ENCODE measurements around the gene GMPPB.

Gene GMPPB

GRCh38 chr3:49727924-49728361, 4.2 kb upstream of the GMPPB start:
- no peak for DNase-seq

DNA sequence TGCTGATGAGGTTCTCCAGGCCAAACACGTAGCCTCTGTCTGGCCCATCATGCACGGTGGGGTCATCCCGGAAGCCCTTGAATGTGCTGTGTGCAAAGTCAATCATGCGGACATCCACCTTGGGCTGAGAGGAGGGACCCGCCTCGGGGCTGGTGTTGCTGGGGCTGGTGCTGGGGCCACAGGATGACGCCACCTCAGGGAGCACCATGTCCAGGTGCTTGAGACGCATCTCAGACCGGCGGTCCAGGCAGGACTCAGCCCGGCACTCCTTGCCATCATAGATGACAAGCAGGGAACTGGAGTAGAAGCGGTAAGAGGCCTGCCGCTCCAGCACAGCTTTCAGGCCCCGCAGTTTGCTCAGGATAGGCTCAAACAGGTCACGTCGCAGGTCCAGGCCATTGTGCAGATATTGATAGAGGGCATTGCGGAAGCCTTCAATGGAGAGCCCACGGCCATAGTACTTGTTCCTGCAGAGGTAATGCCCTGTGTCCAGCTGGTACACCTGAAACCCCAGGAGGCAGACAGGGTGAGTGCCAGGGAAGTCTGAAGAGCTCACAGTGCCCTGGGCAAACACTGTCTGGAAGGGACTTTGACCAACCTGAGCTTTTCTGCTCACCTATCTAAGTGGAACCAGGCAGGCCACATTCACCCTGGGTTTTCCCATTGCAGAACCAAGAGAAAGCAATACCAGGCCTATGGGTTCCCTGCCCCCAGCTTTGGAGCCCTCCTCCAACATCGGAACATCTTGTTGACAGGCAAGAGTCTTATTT, 3.6 kb upstream of the GMPPB start:
- DNase-seq = no peak

DNA sequence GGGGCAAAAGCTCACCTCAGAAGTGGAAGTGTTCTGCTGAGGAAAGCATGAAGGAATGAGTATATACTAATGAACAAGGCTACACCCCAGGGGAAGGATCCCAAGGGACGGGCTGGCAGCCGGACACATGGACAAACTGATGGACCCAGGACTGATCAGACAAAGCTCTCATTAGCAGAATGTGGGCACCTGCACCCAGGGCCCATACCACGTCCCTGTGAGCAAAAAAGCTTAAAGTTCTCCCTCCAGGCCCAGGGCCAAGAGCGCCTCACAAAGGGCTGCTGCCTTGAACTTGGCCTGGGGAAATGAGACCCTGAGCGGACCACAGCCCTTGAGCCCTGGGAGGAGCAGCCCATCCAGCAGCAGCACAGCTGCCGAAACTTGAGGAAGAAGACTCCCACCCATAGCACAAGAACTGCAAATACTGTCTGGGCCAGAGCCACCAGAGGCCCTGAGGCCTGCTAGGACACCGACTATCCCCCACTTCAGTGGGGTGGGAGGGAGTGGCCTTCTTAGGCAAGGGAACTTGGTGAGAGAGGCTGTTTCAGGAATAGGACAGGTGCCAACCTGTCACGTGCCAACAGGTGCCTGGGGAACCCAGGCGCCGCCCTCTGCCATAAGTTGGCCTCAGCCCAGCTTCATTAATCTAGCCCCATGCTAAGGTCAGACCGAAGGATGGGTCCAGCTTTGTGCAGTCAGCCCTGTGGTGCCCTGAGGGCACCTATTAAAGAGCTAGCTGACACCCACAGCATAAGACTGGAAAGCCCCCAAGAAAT, 2.3 kb upstream of the GMPPB start:
- DNase-seq = no peak

GRCh38 chr3:49724586-49724985, 835 bp upstream of the GMPPB start:
- DNase-seq = no peak

DNA sequence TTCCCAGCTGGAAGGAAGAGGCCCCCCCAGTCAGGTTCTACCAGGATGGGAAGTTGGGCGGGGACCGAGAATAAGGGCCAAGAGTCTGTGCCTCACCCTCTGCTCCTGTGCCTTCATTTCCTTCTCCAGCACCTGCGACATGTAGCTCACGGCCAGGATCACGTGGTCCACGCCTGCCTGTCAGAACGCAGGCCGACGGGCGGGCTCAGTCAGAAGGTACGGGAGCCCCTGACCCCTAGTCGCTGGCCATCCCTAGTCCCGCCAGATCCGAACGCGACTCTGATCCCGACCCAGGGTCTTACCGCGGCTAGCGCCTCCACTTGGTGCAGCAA, 489 bp downstream of the GMPPB start:
- peak; percentile 48 for DNase-seq

DNA sequence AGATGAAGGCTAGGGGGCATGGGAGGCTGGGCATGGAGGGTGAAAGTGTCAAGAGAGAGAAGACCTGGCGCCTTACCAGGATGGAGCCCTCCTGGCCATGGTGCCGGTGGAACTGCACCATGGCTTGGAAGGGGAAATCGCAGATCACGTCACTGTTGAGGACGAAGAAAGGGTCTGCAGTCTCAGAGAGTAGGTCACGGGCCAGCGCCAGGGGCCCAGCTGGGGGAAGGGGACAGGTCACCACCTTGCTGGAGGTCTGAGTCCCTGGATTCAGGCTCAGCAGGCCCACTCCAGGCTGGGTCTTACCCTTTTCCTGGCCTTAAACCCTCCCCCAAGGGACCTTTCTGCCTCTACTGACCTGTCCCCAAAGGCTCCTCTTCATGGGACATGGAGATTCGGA, 855 bp downstream of the GMPPB start:
- no peak for DNase-seq

GRCh38 chr3:49721896-49722781, 1.6 kb downstream of the GMPPB start:
- no peak for DNase-seq

GRCh38 chr3:49721596-49721895, 2.2 kb downstream of the GMPPB start:
- DNase-seq = no peak

GRCh38 chr3:49720855-49721595, 2.7 kb downstream of the GMPPB start:
- no peak for DNase-seq

DNA sequence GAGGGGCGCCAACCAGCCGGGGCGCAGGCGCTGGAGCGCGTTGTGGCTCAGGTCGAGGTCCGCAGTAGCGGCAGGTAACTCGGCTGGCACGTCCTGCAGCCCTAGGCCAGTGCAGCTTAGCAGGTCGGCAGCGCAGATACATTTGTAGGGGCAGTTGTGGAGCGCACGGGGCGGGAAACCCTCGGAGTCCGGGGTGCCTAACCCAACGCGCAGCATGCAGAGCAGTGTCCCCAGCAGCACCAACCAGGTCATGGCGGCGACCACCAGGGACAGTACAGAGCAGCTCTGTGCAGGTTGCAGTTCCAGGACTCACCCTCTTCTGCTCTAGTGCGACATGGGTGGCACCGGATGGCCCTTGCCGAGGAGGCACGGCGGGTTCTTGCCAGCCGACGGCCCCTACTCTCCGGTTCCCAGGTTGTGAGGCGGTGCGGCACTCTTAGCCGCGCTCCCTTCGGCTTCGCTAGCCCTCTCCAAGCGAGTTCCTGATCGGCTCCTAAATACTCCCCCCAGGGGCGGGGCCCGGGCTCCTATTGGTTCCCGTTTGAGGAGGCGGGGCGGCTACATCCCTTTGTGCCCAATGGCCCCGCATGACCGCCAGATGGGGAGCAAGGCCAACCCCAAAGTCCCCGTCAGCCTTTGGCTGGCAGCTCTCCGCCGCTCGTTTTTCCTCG, 4.4 kb downstream of the GMPPB start, which contains the start of gene AMIGO3:
Gene AMIGO3, minus strand, starts transcription at position 471 of the 671 bp plus-strand sequence. Its CDS starts 219 bp downstream, at position 252.
- DNase-seq = peak; percentile 93

GRCh38 chr3:49718858-49719213, 4.9 kb downstream of the GMPPB start:
- DNase-seq = no peak

DNA sequence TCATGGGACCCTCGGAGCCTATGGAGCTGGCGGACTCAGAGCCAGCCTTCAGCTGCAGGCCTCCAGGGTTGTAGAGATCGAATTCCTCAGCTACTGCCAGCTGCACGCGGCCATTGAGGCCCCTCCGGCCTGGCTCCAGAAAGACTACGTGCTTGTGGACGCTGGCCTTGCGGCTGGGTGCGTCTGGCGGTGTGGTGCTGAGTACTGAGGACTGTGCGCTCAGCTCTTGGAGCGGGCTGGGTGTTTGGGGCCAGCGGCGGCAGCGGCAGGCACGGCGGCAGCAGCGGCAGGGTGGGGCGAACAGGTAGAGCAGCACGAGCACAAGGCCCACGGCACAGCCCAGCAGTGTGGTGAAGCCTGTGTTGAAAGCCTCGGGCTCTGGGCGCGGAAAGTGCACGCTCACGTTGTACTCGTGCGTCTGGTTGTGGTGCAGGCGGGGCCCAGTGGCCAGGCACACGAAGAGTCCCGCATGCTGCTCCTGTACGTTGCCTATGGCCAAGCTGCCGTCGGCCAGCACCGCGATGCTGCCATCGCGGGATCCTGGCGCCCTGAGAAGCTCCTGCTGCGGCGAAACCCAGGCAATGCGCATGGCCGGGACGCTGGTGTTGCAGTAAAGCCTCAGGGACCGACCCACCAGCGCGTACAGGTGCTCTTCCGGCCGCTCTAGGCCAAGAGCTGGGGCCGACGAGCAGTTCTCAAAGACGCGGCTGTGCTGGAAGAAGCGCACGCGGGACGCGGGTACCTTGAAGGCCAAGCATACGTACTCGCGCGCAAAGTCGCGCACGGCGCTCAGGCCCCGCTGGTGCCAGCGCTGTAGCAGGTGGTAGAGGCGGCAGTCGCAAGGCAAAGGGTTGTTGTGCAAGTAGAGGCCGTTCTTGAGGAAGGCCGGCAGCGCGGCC, 5.5 kb downstream of the GMPPB start:
- no peak for DNase-seq

DNA sequence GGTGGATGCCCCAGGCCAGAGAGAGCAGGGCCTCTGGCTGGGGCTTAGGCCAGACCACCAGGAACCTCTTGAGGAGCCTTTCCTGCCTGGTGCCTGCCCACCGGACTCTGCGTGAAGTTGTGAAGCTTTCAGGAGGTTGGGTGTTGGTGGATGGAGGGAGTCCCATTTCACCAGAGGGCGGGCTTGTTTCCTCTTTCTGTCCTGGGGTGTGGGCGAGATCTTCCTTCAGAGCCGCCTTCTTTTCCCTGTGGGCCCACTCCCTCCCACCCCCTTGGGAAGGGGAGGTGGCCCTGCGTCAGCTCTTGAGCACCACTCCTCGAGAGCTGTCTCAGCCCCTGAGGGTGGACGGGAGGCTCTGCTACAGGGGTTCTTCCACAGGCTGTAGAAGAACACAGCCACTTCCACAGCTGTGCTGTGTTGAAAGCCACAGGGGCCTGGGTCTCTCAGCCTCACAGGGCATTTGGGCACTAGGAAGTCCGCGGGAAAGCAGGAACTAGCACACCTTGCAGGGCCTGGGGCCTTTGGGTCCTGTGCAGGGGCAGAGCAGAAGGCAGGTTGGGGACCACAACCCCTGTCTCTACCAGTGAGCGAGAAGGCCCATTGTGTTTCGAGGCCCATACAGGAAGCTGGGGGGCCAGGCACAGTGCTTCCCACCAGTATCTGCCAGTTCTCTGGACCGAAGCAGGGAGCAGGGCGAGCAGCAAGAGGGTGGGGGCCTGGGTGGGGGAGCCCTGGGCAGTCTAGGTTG, 6.4 kb downstream of the GMPPB start:
- DNase-seq = no peak

DNA sequence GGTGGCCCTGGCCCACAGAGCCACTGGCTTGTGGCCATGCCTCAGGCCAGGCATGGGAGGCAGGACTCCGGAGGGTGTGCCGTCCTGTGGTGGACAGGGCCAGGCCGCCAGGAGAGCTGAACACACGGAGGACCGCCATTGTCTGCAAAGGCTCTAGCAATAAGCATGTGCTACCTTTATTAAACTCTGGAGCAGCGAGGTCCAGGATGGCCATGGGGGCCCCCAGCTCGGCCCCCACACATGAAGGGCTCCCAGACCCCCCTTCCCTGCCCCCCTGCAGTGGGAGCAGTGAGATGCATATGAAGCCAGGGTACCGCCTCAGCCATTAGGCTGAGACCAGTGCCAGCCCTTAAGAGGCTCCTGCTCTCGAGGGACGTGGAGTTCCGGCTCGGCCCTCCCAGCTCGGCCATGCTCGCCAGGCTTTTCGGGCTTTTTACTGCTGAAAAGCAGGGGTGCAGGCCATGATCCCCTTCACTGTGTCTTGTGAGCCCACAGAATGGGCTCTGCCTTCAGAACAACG, 7.0 kb downstream of the GMPPB start:
- no peak for DNase-seq

GRCh38 chr3:49716169-49716568, 7.6 kb downstream of the GMPPB start:
- DNase-seq = no peak

- no peak for DNase-seq
Observed at GRCh38 chr3:49715611-49716121, 8.1 kb downstream of the GMPPB start.

GRCh38 chr3:49714728-49715550, 8.8 kb downstream of the GMPPB start:
- no peak for DNase-seq

- DNase-seq = no peak
Observed at GRCh38 chr3:49713336-49714105, 10.2 kb downstream of the GMPPB start.
